GM12891 (cell line): Measurements from ENCODE around the gene GRIK3.

Experiments
- DNase-seq: peaks from one replicate; pipeline ENCODE4 v3.0.0; 2011; ENCODE audit warnings: low spot score; ENCODE audit not compliant: insufficient read length
- FAIRE-seq: peaks from 2 replicates; lab custom pipeline; 2011; peaks lifted over from hg19 to GRCh38; lab: Jason Lieb, UNC
- PAX5 ChIP-seq: IDR thresholded peaks from 2 replicates; pipeline ENCODE4 v1.6.1; 2011; ENCODE audit warnings: low read length, moderate library complexity, mild to moderate bottlenecking; ENCODE audit not compliant: insufficient read depth, severe bottlenecking
- POLR2A ChIP-seq: IDR thresholded peaks from 2 replicates; pipeline ENCODE4 v1.6.1; 2011; ENCODE audit warnings: low read depth, low read length, control low read depth
- POLR2AphosphoS5 ChIP-seq: IDR thresholded peaks from 2 replicates; pipeline ENCODE4 v1.6.1; 2011; ENCODE audit warnings: low read depth, low read length, control low read depth
- POU2F2 ChIP-seq: IDR thresholded peaks from 2 replicates; pipeline ENCODE4 v1.6.1; 2011; ENCODE audit warnings: low read depth, mild to moderate bottlenecking, control low read depth, low read length, moderate library complexity
- SPI1 ChIP-seq: IDR thresholded peaks from 2 replicates; pipeline ENCODE4 v1.6.1; 2011; ENCODE audit warnings: low read depth, low read length, control low read depth
- TAF1 ChIP-seq: IDR thresholded peaks from 2 replicates; pipeline ENCODE4 v1.6.1; 2011; ENCODE audit warnings: low read depth, low read length, control low read depth

Gene GRIK3

DNA sequence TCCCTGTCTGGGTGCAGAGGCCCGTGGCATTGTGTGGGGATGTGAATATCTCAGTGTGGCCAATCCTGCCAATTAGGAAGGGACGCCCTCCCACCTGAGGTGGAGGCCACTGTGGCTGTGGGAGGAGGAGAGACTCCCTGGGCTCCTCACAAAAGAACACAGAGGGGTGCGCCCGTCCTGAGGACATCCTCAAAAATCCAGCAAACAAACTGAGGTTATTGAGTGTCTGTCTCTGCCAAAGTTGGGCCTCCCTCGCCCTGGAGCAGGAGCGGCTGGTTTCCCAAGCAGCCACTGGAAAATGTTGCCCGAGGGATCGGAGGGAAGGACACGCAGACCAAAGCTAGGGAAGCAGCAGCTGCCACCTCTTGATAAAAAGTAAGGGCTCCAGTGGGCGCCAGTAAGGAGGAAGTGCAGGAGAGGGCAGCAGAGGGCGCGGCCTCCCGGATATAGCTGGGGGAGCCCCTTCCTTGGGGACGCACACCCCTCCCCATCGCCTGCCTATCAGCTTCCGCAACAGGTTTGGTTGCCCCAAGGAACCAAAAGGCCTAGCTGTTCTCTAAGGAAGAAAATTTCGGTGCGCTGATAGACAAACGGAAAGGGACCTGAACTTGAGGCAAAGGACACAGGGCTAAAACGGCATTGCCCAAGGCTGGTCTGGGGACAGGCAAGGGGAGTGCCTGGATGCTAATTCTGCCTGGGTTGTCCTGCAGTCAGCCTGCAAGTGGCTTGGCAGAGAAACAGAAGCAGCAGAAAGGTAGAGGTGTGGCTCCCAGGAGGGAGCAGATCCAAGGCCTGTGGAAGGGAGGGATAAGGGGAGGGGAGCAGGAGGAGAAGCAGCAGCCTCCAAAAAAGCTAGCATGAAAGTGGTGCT lies 1.7 kb upstream of the GRIK3 start:
- FAIRE-seq = no peak
- TF ChIP-seq PAX5 = no peak
- no peak for TF ChIP-seq SPI1
- no peak for TF ChIP-seq TAF1
- no peak for TF ChIP-seq POU2F2
- DNase-seq = no peak

DNA sequence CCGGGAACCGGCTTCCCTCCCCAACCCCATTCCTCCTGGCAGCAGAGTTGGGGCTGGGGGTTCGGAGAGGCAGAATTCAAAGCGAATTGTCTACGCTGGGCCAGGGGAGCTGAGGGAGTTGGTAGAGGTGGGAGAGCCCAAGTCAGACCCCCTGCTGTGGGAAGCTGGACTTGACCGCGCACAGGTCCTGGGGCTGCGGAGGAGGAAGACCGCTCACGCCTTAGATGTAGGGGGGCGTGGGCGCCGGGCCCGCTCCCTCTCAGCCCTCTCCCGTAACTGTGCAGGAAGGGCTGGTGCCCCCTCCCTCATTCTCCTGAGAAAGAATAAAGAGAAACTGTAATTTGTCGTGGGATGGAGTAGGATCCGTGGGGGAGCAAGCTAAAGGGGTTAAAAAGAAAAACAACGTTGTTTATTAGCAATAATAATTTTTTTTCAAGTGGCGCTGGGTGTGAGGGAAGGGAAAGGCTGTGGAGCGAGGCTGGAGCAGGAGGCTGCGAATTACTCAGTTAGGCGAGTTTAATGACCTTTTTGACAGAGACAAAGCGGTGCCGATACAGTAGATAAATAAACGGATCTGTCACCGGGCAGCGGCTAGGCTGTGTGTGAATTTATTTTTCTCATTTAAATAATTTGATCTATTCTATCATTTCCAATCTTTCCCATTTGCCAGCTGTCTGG lies 838 bp upstream of the GRIK3 start:
- FAIRE-seq = no peak

DNA sequence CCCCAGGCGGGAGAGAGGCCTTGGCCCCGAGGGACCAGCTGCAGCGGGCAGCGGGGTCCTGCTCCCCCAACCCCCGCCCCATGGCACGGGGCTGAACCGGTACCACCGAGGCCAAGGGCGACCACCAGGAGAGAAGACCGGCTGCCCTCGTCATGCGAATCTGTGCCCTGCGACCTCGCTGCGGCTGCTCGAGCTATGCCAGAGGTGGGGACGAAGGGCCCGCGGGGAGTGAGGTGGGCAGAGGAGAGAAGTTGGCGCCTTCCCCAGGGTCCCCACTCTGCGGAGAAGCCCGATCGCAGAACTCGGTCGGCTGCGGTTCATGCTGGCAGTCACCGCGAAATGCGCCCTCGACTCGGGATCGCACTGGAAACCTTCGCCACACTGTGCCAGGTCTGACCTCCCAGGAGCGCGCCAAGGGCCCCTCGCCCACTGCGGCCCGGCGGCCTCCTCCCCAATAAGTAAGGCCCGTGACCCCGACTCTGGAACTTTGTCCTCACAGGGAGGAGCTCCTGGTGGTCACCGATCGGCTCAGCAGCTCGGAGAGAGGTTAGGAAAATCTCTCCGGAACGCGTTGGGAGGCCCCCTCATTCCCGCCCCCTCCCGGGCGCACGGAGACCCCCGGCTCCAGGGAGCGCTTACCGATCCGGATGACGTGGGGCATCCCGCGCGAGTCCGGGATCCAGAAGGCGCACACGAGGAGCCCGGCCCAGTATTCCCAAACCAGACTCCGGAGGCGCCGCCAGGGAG lies 787 bp downstream of the GRIK3 start:
- TF ChIP-seq POLR2A (no peak), TAF1 (no peak), POLR2AphosphoS5 (no peak), PAX5 (no peak), SPI1 (no peak), POU2F2 (no peak)
- no peak for FAIRE-seq
- DNase-seq = no peak

More for the DNA sequence above, 838 bp upstream of the GRIK3 start:
- DNase-seq = no peak
- TF ChIP-seq POU2F2 = no peak
- TF ChIP-seq SPI1 = no peak
- no peak for TF ChIP-seq POLR2A
- no peak for TF ChIP-seq POLR2AphosphoS5
- no peak for TF ChIP-seq TAF1

DNA sequence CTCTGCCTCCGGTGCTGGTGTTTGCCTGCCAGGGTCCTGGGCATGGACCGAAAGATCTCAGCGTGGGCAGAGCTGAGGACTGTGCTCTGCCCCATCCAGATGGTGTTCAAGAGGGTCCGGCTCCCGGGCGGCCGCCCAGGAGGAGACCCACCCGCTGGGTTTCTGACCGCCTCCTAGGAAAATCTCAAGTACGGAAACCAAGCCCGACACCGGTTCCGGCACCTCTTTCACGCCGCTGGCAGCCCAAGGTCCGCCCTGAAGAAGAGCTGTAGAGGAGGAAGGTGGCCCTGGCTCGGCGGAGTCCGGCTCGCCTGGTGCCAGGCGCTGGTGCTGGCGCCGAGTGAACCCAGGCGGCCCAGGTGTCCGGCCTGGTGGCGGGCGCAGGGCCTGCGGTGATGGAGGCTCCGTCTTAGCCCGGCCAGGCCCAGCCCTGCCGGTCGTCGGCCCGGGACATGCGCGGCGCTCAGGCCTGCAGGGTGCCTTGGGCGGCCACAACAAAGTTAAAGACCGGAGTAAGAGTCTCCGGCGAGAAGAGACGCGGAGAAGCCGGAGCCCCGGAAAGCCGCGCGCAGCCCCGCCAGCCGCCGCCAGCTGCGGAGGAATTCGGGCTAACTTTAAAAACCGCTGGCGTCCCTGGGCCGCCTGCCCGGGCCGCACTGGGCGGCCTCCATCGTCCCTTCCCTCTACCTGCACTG lies 1.5 kb downstream of the GRIK3 start:
- no peak for FAIRE-seq

DNA sequence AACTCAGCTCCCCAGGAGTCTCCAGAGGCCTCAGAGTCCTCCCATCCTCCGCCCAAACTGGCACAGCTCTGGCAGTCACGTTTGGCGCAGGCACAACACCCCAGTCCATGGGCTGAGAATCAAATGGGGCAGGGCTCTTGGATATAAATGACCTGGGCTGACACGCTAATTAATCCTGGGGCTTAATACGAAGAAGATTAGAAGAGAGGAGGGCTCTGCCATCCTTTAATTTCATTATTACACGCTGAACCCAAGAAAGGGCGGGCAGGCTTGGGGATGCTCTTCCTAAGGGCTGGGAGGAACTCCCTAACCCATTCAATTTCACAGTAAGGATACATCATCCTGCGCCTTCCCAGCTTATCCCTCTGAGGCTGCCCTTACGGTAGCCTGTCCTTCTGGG lies 2.4 kb downstream of the GRIK3 start:
- no peak for DNase-seq
- no peak for FAIRE-seq
- TF ChIP-seq POLR2A (no peak), PAX5 (no peak), TAF1 (no peak), POLR2AphosphoS5 (no peak), SPI1 (no peak), POU2F2 (no peak)

More for the DNA sequence above, 1.5 kb downstream of the GRIK3 start:
- no peak for TF ChIP-seq SPI1
- no peak for TF ChIP-seq TAF1
- no peak for TF ChIP-seq POLR2AphosphoS5
- no peak for TF ChIP-seq PAX5
- no peak for TF ChIP-seq POLR2A
- no peak for TF ChIP-seq POU2F2
- no peak for DNase-seq

DNA sequence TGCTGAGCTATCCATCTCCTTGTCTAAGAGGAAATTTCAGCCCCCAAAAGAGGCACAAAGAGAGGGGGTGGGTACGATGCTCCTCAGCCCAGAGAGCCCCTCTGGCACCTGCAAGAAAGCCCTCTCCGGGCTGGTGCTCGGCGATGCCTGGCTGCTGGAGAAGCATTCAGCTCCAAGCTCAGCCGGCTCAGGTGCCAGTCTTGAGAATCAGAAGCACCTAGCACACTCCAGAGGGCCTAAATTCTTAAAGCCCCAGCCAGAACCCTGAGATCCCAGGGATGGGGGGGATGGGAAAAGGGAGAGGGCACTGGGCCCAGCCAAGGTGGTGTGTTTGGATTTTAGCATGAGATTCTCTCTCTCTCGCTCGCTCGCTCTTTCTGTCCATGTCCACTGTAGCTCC lies 2.9 kb downstream of the GRIK3 start:
- DNase-seq (no peak), FAIRE-seq (no peak)
- no peak for TF ChIP-seq POU2F2
- TF ChIP-seq SPI1 = no peak
- no peak for TF ChIP-seq POLR2AphosphoS5
- TF ChIP-seq PAX5 = no peak
- TF ChIP-seq TAF1 = no peak
- no peak for TF ChIP-seq POLR2A

DNA sequence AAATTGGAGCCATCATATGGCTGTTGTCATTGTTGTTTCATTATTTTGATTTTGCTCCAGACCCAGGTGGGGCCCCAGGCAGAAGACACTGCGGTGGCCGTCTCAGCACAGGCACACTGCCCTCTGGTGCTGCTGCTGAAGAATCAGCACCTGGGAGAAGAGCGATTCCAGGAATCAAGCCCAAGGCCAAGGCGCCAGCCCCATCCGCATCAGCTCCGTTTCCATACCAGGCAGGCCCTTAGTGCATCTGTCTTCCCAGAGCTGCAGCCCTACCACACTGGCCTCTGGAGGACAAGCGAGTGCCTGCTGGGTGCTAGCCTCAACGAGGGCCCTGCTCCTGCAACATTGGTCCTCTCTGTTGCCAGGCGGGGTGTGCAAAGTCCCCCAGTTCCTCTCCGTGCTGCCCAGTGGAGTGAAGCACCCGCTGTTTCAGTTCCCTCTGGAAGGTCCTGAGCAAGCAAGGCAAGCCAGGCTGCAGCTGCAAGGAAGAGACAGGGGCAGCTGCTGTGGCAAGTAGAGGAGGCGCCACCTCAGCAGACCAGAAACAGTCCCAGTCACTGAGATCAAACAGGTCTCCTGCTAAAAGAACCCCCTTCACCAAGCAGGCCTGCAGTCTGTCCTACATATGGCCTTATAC lies 5.2 kb downstream of the GRIK3 start:
- TF ChIP-seq SPI1 (peak; percentile 79), POLR2AphosphoS5 (no peak)
- FAIRE-seq (no peak), DNase-seq (no peak)

DNA sequence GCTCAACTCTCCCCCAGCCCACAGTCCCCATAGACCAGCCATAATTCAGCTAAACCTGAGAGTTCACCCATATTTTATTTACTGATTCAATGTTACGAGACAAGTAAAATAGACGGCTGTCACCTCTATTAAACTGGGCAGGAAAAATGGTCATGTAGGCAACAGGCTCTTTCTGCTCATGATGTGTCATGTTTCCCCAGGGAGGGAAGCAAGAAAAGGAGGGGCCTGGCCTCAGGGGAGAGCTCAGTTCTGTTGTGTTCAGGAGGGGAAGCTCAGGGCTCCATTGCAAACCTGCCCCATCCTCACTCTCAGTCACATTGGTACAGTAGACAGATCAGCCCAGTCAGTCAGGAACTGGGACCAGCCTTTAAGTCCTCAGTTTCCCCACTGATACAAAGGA lies 12.8 kb downstream of the GRIK3 start:
- TF ChIP-seq SPI1 (no peak), POLR2A (no peak)
- FAIRE-seq (no peak), DNase-seq (no peak)

DNA sequence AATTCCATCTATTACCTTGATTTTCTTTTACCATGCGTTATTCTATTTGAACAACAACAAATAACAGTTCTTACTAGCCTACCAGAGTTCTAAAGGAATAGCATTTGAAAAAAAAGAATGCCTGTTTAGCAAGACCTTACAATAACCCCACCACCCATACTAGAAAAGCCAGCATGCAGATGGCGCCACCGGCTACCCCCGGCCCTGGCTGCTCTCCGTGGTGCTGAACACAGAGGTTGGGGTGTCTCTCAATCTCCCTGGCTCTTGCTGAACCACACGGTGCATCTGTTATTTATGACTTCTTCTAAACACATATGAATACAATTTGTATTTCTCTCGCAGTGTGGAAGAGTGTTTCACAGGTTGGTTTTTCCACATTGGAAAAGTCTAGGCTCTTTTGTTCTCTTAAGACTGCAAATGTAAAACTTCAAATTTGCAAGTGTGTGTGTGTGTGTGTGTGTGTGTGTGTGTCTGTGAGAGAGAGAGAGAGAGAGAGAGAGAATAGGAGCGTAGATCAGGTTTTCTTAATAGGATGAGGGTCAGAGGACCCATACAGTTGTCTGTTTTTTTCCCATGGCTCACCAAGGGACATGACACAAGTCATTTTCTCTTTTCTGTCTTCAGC lies 13.6 kb downstream of the GRIK3 start:
- no peak for DNase-seq
- no peak for TF ChIP-seq POU2F2
- no peak for TF ChIP-seq POLR2A
- TF ChIP-seq SPI1 = no peak
- no peak for TF ChIP-seq TAF1
- no peak for TF ChIP-seq PAX5
- TF ChIP-seq POLR2AphosphoS5 = no peak
- no peak for FAIRE-seq
